Fibroblast of skin of left biceps (primary cell): ENCODE results near the gene HYLS1.
"Not testable (repeated sequence)": the region's sequence is repeated elsewhere in the genome, so short reads cannot be mapped to it uniquely, and the experiment has no call there.

Experiments
- DNase-seq, 2 experiments: peaks; one replicate each; pipeline ENCODE4 v3.0.0-alpha.2; 2013; ENCODE audit warnings: low read depth in 2 of 2

Gene HYLS1

DNA sequence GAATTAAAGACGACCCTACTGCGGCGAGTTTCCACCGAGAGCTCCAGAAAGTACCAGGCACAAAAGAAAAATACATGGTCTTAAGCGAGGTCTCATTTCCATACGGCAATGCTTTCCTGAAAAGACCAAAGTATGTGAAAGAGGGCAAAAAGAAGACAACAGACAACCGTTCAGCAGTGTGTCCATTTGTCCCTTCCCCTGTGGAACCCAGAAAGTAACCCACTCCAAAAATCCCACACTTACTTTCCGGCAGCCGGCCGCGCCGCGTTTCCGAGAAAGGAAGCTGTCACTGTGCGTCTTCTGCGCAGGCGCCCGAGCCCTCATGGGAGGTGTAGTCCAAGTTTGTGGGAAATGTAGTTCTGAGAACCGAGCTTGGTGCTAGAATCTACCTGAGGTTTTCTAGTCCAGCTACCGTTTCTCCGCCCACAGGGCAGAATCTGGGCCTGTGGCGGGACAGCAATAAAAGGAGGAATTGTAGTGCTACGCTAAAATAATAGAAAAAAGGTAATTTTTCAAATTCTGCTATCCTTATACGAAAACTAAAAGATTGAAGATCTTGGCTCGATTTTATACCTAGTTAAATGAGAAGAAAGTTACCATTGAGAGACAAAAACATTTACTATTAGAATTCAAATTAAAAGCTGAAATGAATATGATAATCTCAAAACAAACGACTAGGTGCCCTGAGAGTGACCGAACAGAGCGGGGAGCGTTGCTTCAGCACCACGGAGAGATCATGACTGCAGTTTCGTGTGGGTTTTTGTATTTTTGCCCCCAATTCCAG is 15.7 kb downstream of the HYLS1 start, which contains the start of gene PUS3:
TSS of gene PUS3 (minus strand) at position 280 of the 784 bp plus-strand sequence. CDS start 6,922 bp downstream, outside the sequence.
- peak; percentile 22 to 41 for DNase-seq

GRCh38 chr11:125903711-125904659 is 16.5 kb downstream of the HYLS1 start, which contains the start of gene DDX25:
TSS of gene DDX25 (plus strand) at chr11:125904508. CDS start at chr11:125904518, 10 bp downstream.
- no peak for DNase-seq

DNA sequence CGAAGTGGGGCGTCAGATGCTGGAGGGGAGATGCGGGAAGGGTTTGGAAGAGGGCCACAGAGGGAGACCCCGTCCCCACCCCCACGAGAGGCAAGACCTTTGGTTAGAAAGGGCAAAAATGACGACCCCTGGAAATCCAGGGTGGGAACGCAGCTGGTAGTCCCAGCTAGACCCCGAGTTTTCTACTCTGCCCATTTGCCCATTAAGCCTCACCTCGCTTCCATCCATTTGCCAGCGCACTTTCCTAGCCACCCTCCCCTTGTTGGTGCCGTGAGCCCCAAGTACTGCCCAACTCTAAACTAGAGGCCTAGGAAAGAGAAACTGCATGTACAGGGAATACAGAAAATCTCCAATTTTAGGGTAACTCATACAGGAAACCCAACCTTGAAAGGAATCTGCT is 17.2 kb downstream of the HYLS1 start:
- DNase-seq = no peak

DNA sequence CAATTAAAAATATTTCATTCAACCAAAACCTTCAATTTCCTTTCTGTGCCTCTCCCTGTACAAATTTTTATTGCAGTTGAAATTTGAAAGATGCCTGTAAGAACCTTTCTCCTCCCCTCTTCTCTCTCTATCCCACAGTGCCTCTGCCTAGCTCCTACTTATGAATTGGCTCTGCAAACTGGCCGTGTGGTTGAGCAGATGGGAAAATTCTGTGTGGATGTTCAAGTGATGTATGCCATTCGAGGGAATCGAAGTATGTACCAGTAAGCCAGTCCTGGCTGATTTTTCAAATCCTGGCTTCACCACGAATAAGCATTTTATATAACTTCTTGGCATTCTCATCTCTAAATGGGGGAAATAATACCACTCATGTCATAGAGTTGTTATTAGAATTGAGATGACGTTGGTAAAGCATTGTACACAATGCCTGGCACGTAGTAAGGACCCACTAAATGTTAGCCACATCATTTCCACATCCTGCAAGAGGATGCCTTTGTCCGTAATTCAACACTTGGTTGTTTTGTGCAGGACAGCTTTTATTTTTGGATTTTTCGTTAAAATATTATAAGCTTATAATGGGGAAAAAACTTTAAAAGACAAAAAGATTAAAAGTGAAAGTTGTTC is 22.9 kb downstream of the HYLS1 start:
- DNase-seq = no peak

DNA sequence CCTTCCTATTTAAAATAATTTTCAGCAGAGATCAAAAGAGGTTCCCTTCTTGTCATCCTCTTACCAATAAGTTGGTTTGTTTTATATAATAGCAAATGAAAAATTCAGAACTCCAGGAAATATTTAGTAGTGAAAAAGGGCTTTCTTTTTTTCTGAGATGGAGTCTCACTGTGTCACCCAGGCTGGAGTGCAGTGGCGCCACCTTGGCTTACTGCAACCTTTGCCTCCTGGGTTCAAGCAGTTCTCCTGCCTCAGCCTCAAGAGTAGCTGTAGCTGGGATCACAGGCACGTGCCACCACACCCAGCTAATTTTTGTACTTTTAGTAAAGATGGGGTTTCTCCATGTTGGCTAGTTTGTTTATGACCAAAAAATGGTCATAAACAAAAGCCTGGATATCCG is 27.1 kb downstream of the HYLS1 start:
- not testable (repeated sequence) for DNase-seq

DNA sequence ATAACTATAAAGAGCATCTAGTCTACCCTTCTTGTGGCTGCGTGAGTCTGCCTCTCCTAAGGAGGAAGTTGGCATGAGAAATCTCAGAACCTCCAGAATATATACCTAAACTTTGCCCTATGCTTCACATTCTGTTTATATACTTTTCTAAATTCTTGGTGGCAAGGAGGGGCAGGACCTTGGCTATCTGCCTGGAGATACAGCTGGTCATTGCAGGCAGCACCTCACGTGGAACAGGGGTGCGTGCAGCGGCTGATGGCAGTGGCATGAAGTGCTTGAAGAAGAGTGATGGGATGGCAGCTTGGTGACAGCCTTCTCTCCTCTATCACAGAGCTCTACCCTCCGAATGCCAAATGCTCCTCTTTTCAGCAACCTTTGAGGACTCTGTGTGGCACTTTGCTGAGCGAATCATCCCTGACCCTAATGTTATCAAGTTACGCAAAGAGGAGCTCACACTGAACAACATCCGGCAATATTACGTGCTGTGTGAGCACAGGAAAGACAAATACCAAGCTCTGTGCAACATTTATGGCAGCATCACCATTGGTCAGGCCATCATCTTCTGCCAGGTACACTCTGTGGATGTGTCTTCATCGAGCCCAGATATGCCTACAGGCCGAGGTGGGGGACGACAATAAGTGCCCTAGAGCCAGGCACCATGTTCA is 29.3 kb downstream of the HYLS1 start:
- no peak for DNase-seq

DNA sequence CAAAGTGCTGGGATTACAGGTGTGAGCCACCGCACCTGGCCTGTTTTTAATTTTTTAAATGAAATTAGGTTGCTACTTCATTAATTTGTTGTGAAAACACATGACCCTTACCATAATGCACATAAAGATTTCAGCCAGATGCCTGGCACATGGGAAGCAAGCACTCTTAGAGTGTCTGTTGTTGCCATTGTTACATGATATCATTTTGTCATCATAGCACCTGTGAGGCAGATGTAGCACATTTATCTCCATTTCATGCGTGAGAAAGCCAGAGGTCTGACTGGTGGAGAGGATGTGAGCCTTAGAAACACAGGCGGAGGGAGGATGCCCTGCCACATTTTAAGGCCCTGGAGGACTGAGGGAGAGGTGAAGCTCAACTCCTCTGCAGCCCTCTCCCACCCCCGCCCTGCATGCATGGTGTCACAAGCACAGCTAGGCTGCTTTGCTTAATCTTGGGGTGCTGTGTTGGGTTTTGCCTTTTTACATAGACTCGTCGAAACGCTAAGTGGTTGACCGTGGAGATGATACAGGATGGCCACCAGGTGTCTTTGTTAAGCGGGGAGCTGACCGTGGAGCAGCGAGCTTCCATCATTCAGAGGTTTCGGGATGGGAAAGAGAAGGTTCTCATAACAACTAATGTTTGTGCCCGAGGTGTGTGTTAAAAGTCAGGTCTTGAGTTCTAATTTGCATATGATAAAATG is 30.8 kb downstream of the HYLS1 start:
- no peak for DNase-seq

- no peak for DNase-seq
Measured at GRCh38 chr11:125921042-125921441, 33.6 kb downstream of the HYLS1 start.

DNA sequence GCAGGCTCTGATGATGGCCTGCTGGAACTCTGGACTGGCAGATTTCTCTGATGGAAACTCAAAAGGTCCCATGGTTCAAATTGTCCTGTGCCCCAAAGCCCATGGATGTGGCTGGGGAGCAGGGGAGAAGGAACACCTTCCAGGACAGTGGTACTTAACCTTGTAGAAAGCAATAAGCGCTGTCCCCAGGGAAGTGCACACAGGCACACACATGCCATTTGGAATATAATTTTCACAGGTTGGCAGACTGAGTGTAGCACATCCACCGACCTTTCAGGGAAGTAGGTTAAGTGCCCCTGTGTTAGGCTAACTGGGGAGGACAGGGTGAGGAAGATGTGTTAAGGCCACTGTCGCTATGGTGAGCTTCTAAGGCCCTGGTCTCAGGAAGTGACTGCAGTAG is 34.7 kb downstream of the HYLS1 start:
- no peak for DNase-seq

DNA sequence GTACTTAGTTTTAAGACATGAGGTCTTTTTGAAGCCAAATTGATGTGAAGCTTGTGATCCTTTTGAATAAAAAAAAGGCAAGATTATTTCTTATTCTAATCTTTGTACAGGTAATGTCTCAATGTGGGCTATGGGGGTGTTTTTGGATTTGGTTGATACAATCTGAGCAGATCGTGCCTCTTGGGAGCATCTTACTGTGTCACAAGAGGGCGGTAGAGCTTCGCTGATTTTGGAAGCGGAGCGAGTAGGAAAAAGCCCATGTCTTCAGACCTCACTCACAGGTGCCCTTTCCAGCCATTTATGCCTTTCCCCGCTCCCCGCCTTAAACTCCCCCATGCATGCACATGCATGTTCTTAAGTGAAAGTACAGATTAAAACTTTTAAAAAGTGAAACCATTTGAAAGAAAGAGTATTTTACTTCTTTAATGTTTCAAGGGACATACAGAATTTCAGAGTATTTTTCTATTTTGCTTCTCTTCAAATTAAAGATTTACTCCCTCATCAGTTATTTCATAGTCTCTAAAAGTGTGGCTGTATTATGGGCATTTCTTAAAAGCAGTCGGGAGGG is 35.6 kb downstream of the HYLS1 start:
- DNase-seq = peak; percentile 19 to 24

- DNase-seq = no peak
Measured at GRCh38 chr11:125923633-125924032, 36.2 kb downstream of the HYLS1 start.

- no peak for DNase-seq
Measured at GRCh38 chr11:125924384-125925007, 37.0 kb downstream of the HYLS1 start.

- DNase-seq = no peak
Measured at GRCh38 chr11:125925247-125925740, 37.8 kb downstream of the HYLS1 start.

DNA sequence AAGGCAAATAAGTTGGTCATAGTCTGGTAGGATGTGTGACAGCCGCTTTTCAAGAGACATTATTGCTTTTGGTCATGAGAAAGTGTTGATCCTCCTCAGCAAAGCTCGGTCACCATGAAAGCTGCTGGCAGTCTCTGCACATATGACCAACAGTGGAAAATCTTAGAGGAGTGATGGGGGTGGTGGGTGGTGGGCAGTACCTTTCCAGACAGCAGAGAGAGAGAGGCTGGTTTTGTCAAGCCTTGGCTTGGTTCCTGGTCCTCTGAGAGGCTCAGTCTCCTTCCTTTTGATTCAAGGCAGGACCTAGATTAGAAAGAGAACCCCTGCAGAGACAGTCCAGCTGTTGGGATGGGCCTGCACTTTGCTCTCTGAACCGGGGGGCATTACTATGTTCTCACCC is 38.3 kb downstream of the HYLS1 start:
- DNase-seq = no peak

GRCh38 chr11:125926682-125927081 is 39.2 kb downstream of the HYLS1 start:
- DNase-seq = no peak

DNA sequence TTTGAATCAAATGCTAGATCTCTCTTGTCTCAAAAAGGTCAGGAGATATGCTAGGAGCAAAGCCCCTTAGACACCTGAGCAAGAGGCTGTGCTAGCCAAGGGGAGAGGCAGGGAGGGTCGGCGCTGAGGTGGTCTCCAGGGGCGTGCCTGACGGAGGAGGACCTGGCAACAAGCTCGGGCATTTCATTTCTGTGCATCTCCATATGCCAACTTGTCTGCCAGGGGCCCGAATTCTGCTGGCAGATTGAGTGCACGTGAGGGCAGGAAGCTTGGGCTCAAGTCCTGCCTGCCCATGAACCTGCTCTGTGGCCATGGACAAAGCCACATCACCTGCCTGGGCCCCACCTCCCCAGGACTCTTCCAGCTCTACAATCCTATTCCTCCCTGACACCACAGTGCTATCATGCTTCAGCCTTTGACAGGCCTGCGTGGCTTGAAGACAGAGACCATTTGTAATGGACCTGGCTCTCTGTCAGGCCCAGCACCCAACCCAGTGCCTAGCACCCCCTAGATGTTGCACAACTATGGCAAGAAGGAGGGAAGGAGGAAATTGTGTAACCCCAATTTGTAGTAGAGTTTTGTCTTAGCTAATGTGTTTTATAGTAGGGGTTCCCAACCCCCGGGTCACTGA is 42.1 kb downstream of the HYLS1 start:
- DNase-seq = no peak

- DNase-seq = no peak
Measured at GRCh38 chr11:125930076-125930450, 42.6 kb downstream of the HYLS1 start.

- DNase-seq = no peak
Measured at GRCh38 chr11:125931116-125931515, 43.6 kb downstream of the HYLS1 start.

DNA sequence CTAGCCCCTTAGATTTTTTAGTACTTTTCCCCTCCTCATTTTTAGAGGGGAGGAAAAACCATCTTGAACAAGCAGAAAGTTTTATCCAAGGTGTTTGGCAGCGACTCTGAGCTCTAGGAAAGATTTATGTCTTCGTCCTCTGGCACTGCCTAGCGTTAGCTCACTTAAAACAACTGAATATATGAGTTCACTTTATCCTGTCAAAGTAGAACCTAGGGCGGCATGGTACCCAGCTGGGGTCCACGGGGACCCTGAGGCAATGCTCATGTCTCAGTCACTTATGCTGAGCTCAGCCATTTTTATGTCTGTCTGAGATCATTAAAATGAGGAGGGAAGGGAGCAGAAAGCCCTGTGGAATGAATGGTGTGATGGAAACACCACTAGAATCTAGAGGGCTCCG is 44.2 kb downstream of the HYLS1 start:
- no peak for DNase-seq
